ENCODE results near the gene CFAP74. TPM values are rescaled to one million over a fixed set of nuclear protein-coding genes. Genes with fewer than 3 reads are reported as not detected.

Gene CFAP74
- polyA plus RNA-seq, 1 donor from 2014 or later, result 0.22 TPM

DNA sequence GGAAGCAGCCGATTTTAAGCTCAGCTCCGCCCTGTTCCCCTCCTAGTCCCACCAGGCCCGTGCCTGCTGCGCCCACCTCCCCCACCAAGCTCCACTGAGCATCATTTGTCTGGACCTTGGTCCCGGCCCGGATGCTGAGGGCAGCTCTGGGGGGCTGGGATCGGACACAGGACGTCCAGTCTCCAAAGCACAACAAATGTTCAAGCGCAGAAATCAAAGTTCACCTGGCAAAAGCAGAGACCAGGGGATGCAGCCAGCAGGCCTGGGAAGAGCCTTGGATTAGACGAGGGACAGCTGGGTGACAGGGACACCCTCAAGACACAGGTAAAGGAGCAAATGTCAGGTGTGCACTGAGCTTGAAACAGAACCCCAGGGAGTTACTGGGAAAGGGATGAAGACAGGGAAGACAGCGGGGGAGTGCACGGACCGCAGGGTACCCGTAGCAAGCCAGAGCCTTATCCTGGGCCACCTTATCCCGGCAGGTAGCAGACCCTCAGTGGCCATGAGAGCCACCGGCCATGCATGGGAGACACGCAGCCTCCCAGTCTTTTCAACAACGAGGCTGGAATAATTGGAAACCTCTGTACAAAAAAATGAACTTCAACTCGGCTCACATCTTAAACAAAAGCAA is 62.3 kb downstream of the CFAP74 start:
- no peaks in the 10 kb centered on the region for H3K36me3 ChIP-seq (ENCODE audit: insufficient read depth, low read length)
- H3K27ac ChIP-seq (ENCODE audit: low read length), result no peak overlapping the region
- no peaks in the 10 kb centered on the region for H3K27me3 ChIP-seq (ENCODE audit: insufficient read depth, low read depth, low read length)
- H3K9me3 ChIP-seq (ENCODE audit: low read length), result no peaks in the 10 kb centered on the region
- H3K9me2 ChIP-seq (ENCODE audit: insufficient read depth, low read length), result no peaks in the 10 kb centered on the region
- H3F3A ChIP-seq (ENCODE audit: insufficient read depth, low read length, poor library complexity, severe bottlenecking), result no peaks in the 10 kb centered on the region
- TF ChIP-seq MXI1 (conservative IDR thresholded peaks at IDR 0.05; ENCODE audit: poor library complexity, severe bottlenecking) (no peak), EP300 (conservative IDR thresholded peaks at IDR 0.05; ENCODE audit: poor library complexity, severe bottlenecking) (no peak), SMC3 (conservative IDR thresholded peaks at IDR 0.05; ENCODE audit: poor library complexity) (no peak), POLR2AphosphoS5 (IDR thresholded peaks at IDR 0.05) (no peak), EZH2 (IDR thresholded peaks at IDR 0.05; ENCODE audit: borderline replicate concordance, insufficient read depth, low read length, poor library complexity, severe bottlenecking) (no peak), RAD21 (conservative IDR thresholded peaks at IDR 0.05) (no peak), TAF1 (IDR thresholded peaks at IDR 0.05; ENCODE audit: low read depth) (no peak)
- TF ChIP-seq, protein P1, sequence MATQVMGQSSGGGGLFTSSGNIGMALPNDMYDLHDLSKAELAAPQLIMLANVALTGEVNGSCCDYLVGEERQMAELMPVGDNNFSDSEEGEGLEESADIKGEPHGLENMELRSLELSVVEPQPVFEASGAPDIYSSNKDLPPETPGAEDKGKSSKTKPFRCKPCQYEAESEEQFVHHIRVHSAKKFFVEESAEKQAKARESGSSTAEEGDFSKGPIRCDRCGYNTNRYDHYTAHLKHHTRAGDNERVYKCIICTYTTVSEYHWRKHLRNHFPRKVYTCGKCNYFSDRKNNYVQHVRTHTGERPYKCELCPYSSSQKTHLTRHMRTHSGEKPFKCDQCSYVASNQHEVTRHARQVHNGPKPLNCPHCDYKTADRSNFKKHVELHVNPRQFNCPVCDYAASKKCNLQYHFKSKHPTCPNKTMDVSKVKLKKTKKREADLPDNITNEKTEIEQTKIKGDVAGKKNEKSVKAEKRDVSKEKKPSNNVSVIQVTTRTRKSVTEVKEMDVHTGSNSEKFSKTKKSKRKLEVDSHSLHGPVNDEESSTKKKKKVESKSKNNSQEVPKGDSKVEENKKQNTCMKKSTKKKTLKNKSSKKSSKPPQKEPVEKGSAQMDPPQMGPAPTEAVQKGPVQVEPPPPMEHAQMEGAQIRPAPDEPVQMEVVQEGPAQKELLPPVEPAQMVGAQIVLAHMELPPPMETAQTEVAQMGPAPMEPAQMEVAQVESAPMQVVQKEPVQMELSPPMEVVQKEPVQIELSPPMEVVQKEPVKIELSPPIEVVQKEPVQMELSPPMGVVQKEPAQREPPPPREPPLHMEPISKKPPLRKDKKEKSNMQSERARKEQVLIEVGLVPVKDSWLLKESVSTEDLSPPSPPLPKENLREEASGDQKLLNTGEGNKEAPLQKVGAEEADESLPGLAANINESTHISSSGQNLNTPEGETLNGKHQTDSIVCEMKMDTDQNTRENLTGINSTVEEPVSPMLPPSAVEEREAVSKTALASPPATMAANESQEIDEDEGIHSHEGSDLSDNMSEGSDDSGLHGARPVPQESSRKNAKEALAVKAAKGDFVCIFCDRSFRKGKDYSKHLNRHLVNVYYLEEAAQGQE (IDR thresholded peaks at IDR 0.05; ENCODE audit: borderline replicate concordance), result no peak
- TF ChIP-seq, protein P2, sequence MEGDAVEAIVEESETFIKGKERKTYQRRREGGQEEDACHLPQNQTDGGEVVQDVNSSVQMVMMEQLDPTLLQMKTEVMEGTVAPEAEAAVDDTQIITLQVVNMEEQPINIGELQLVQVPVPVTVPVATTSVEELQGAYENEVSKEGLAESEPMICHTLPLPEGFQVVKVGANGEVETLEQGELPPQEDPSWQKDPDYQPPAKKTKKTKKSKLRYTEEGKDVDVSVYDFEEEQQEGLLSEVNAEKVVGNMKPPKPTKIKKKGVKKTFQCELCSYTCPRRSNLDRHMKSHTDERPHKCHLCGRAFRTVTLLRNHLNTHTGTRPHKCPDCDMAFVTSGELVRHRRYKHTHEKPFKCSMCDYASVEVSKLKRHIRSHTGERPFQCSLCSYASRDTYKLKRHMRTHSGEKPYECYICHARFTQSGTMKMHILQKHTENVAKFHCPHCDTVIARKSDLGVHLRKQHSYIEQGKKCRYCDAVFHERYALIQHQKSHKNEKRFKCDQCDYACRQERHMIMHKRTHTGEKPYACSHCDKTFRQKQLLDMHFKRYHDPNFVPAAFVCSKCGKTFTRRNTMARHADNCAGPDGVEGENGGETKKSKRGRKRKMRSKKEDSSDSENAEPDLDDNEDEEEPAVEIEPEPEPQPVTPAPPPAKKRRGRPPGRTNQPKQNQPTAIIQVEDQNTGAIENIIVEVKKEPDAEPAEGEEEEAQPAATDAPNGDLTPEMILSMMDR (IDR thresholded peaks at IDR 0.05; ENCODE audit: poor library complexity, severe bottlenecking), result no peak
- no peak overlapping the region for H2AFZ ChIP-seq (ENCODE audit: low read depth, low read length)
- no peak overlapping the region for H3K4me3 ChIP-seq (ENCODE audit: low read length)
- H4K20me1 ChIP-seq (ENCODE audit: insufficient read depth), result no peaks in the 10 kb centered on the region
- H3K4me2 ChIP-seq (ENCODE audit: low read length), result no peak overlapping the region
- H3K79me2 ChIP-seq (replicated peaks; ENCODE audit: insufficient read depth, low read length), result no peaks in the 10 kb centered on the region
- no peak overlapping the region for H3K9ac ChIP-seq (ENCODE audit: low read length)

DNA sequence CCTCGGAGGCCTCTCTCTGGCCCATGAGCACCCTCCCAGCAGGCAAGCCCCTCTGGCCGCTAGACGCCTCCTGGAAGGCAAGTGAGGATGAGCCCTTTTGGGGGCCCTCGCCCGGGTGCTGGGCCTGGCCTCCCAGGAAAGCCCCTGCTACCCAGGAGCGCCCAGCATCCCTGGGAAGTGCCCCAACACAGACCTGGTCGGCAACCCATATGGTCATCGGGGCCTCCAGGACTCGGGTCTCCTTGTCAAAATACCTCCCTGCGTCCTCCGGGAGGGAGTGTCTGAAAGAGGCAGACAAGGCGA is 63.5 kb downstream of the CFAP74 start:
- H3K9me2 ChIP-seq (ENCODE audit: insufficient read depth, low read length), result no peaks in the 10 kb centered on the region
- H3K9me3 ChIP-seq (ENCODE audit: low read length), result no peaks in the 10 kb centered on the region

More for the DNA sequence above, 63.5 kb downstream of the CFAP74 start:
- TF ChIP-seq POLR2AphosphoS5 (IDR thresholded peaks at IDR 0.05), result no peak
- TF ChIP-seq EZH2 (IDR thresholded peaks at IDR 0.05; ENCODE audit: borderline replicate concordance, insufficient read depth, low read length, poor library complexity, severe bottlenecking), result no peak
- no peak for TF ChIP-seq TAF1 (IDR thresholded peaks at IDR 0.05; ENCODE audit: low read depth)
- no peak for TF ChIP-seq RAD21 (conservative IDR thresholded peaks at IDR 0.05)
- TF ChIP-seq SMC3 (conservative IDR thresholded peaks at IDR 0.05; ENCODE audit: poor library complexity), result no peak
- TF ChIP-seq, protein P1 (IDR thresholded peaks at IDR 0.05; ENCODE audit: borderline replicate concordance), result no peak
- TF ChIP-seq EP300 (conservative IDR thresholded peaks at IDR 0.05; ENCODE audit: poor library complexity, severe bottlenecking), result no peak
- TF ChIP-seq MXI1 (conservative IDR thresholded peaks at IDR 0.05; ENCODE audit: poor library complexity, severe bottlenecking), result no peak
- TF ChIP-seq, protein P2 (IDR thresholded peaks at IDR 0.05; ENCODE audit: poor library complexity, severe bottlenecking), result no peak
- Histone ChIP-seq H3F3A (ENCODE audit: insufficient read depth, low read length, poor library complexity, severe bottlenecking) (no peaks in the 10 kb centered on the region), H3K27ac (ENCODE audit: low read length) (no peak overlapping the region), H4K20me1 (ENCODE audit: insufficient read depth) (no peaks in the 10 kb centered on the region), H3K36me3 (ENCODE audit: insufficient read depth, low read length) (no peaks in the 10 kb centered on the region), H3K27me3 (ENCODE audit: insufficient read depth, low read depth, low read length) (no peaks in the 10 kb centered on the region), H2AFZ (ENCODE audit: low read depth, low read length) (no peak overlapping the region), H3K4me2 (ENCODE audit: low read length) (no peak overlapping the region), H3K9ac (ENCODE audit: low read length) (no peak overlapping the region), H3K79me2 (replicated peaks; ENCODE audit: insufficient read depth, low read length) (no peaks in the 10 kb centered on the region), H3K4me3 (ENCODE audit: low read length) (no peak overlapping the region)

Data from neural cell (in vitro differentiated cells).